Measurements from ENCODE around the gene STYX. TPM values are rescaled to one million over a fixed set of nuclear protein-coding genes. Genes with fewer than 3 reads are reported as not detected.

STYX gene
- total RNA-seq, 1 donor from 2014 or later, result 13.1 TPM

DNA sequence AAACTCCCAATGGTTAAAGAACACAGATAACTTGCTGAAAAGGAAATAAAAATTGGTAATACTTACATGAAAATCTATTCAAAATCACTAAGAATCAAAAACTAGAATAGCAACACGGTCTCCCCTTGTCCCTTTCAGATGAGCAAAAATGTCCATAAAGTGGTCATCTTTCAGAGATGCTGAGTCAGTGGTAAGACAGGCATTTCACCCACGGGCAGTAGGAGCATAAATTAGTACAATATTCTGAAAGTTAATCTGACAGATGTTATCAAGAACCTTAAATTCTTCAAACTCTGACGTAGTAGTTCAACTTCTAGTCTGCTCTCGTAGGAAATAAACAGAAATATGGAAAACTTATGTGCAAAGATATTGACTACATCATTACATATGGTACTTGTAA is 94.5 kb downstream of the STYX start:
- Mint-ChIP-seq H3K9me3 (no peaks in the 10 kb centered on the region), H3K4me1 (no peaks in the 10 kb centered on the region), H3K27ac (no peak overlapping the region), H3K36me3 (ENCODE audit: low read depth) (no peaks in the 10 kb centered on the region), H3K27me3 (peaks cover 2% of the 10 kb centered on the region), H3K4me3 (no peak overlapping the region)
- TF ChIP-seq, protein P1, sequence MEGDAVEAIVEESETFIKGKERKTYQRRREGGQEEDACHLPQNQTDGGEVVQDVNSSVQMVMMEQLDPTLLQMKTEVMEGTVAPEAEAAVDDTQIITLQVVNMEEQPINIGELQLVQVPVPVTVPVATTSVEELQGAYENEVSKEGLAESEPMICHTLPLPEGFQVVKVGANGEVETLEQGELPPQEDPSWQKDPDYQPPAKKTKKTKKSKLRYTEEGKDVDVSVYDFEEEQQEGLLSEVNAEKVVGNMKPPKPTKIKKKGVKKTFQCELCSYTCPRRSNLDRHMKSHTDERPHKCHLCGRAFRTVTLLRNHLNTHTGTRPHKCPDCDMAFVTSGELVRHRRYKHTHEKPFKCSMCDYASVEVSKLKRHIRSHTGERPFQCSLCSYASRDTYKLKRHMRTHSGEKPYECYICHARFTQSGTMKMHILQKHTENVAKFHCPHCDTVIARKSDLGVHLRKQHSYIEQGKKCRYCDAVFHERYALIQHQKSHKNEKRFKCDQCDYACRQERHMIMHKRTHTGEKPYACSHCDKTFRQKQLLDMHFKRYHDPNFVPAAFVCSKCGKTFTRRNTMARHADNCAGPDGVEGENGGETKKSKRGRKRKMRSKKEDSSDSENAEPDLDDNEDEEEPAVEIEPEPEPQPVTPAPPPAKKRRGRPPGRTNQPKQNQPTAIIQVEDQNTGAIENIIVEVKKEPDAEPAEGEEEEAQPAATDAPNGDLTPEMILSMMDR (IDR thresholded peaks at IDR 0.05), result no peak
- ChIA-PET CTCF (interaction anchor here (0.6 to 2.4 kb wide), 7 partner anchors 9 to 481 kb away, joined by 3 to 20 read pairs (median 5); no protein-coding TSS in a partner anchor), POLR2A (no interaction called here)
- no peak for DNase-seq
- intact Hi-C loops (cut with micrococcal nuclease), result loop anchor here (5.0 kb wide), 1 partner anchor 1523 kb away; no protein-coding TSS in a partner anchor
- no peak for ATAC-seq (ENCODE audit: low read depth)

Other genes starting within 250 kb of the STYX start
- gene TXNDC16, start 177.7 kb upstream of the STYX start, total RNA-seq, result 1.9 and 3.9 TPM in 2 replicates
- gene GPR137C, start 177.3 kb upstream of the STYX start, total RNA-seq, result 0.05 and 0.16 TPM in 2 replicates
- gene ERO1A, start 34.6 kb upstream of the STYX start, total RNA-seq, result 30.8 and 31.5 TPM in 2 replicates
- 94.8 and 97.6 TPM in 2 replicates for gene PSMC6, start 23.0 kb upstream of the STYX start, total RNA-seq
- 9.7 and 11.4 TPM in 2 replicates for gene GNPNAT1, start 61.4 kb downstream of the STYX start, total RNA-seq
- gene FERMT2, start 220.9 kb downstream of the STYX start, total RNA-seq, result 0.24 and 0.51 TPM in 2 replicates